NCI-H1694 (cell line): ENCODE data around the gene SUDS3.
A peak's percentile ranks its signal among the peaks of the same experiment; 100 is the strongest.
"Not testable (repeated sequence)": the region's sequence is repeated elsewhere in the genome, so short reads cannot be mapped to it uniquely, and the experiment has no call there.

Source experiments
- DNase-seq: peaks from one replicate; lab custom pipeline; 2025; lab: John Stamatoyannopoulos, UW

The SUDS3 gene, protein sequence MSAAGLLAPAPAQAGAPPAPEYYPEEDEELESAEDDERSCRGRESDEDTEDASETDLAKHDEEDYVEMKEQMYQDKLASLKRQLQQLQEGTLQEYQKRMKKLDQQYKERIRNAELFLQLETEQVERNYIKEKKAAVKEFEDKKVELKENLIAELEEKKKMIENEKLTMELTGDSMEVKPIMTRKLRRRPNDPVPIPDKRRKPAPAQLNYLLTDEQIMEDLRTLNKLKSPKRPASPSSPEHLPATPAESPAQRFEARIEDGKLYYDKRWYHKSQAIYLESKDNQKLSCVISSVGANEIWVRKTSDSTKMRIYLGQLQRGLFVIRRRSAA

DNA sequence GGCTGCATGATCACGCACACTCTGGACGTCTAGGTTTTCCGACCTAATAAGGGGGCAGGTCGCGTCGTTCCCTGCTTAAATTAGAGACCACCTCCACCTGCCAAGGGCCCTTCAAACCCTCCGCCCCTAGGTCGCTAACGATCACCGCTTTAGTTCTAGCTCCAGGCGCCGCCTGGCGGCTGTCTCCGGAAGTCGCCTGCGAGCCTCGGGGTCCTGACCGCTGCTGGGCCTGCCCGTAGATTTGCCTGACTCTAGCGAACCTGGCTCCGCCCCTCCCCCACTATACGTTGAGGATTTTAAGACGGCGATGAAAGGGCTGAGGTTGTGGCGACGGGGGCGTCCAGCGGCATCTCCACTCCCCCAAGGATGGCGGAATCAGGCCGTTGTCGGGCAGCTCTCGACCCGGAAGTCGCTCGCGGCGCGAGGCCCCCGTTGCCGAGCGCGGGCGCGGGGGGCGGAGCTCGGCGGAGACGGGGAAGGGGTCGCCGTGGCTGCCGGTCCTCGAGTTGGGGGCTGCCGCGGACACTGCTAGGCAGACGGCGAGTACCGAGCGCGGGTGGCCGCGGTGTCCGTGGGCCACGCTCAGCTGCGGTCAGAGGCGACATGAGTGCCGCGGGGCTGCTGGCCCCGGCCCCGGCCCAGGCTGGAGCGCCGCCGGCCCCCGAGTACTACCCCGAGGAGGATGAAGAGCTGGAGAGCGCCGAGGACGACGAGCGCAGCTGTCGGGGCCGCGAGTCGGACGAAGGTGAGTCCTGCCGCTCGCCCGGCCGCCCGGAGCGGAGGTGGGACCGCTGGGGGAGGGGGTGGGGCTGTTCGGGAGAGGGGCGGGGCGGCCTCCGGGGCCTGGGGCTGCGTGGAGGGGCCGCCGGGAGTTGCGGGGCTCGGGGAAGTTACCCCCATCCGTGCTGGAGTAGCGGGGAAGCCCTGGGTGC is at the start of gene SUDS3:
SUDS3 (plus strand) TSS at position 467 of the 932 bp plus-strand sequence; CDS start at position 604, 137 bp downstream.
- peak; percentile 67 for DNase-seq

DNA sequence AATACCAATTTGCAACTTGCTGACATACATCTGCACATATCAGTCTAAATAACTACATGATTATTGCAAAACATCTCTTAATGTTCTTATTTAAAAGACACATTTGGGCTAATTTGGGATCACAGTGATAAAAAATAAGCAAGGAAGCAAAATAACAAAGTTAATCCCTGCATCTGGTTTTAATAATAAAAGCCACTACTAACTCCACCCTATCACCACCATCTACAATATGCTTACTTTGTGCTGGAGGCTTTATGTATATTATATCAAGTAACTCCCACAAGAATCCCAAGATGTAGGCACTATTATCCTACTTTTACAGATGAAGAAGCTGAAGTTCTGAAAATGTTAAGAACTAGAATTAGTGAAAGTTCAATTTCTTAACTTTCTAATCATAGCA is 49.4 kb upstream of the SUDS3 start:
- no peak for DNase-seq

DNA sequence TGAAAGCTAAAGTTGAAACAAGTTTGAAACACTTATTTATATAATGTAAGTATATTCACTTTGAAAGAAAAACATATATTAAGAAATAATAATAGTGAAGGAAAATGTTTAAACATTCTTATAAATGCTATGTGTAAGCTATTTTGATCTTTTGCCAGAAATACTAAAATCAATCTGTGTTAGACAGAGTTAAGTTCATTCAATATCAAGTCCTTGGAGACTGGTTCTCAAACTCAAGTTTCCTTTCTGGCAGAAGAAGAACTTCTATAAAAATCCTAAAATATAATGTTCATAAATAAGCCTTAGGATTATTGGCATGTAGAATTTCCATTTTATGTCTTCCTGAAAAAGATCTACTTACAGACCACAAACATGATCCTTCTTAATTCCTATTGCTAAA is 49.0 kb upstream of the SUDS3 start:
- DNase-seq = no peak

DNA sequence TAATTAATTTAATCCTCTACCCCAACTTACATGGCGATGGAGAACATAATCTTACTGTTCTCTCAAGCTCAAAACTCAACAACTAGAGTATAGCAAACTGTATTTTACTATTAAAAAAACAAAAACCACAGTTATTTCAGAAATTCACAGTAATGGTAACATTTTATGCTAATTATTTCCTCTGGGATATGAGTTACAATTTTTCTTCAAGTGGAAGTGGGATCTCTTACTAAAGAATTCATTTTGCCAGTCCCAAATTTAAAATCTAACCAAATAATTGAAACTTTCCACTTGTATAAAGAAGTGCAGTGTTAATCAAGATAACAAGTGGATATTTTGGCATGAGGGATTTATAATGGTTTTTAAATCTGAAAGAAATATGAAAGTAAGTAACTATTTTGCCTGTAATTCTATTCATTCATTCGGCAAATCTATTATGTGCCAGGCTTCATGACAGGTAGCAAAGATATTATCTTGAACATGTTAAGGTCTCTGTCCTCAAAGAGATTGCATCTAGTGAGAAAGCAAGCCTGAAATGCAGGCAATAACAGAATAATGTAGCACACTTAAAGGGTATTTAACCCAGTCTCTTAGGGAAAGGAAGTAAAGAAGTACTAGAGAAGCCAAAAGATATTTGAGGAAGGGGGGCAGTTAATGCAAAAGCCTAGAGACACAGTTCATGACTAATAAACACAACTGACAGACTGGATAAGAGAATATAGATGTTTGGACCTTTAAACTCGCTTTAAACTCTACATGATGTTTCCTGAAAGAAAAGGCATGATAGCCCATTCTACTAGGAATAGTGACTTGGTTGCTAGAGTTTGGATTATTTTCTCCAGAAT is 47.6 kb upstream of the SUDS3 start:
- no peak for DNase-seq

DNA sequence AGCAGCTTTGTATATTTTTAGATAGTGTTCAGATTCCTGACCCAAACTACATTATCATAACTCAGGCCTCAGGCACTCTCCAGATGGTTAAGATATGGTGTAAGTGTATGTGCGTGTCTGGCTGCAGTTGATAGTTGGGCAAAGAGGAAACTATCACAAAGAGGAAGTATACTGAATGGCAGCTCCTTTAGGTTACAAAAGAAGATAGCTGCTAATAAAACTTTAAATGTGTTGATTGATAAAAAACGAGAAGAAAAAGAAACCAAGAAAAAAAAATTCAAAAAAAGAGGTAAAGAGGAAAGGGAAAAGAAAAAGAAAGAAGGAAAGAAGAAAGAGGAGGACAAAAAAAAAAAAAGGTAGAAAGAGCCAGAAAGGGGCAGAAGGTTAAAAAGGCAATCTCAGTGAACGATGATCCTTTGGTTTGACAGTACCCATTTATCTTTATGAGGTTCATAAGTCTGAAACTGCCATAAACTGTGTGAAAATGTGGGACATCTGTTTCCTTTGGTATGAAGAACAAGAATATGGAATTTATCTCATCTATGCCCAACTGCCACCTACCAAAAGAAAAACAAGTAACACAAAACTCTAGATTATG is 45.8 kb upstream of the SUDS3 start:
- no peak for DNase-seq

DNA sequence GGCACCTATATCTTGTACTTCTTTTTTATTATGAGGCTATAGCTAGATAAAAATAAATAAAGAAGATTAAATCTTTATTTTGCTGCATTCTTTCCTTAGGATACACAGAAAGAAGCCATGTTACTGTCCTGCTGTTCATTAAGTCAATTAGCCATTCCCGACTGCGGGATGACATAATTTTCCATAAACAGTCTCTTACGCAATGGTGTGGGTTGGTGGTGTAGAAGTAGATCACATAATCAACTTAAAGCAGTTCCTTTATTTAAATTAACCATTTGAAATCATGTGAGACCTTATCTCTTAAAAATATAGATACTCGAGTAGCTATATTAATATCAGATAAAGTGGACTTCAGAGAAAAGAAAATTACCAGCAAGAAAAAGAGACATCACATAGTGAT is 43.8 kb upstream of the SUDS3 start:
- DNase-seq = no peak

DNA sequence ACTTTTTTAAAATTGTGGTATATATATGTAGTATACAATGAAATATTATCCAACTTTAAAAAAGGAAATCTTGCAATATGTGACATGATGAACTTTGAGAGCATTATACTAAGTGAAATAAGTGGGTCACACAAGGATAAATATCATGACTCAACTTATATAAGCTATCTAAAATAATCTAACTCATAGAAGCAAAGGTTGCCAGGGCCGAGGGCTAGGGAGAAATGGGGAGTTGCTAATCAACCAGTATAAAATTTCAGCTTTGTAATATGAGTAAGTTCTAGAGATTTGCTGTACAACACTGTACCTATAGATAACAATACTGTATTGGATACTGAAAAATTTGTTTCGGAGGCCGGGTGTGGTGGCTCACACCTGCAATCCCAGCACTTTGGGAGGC is 42.1 kb upstream of the SUDS3 start:
- DNase-seq = no peak

DNA sequence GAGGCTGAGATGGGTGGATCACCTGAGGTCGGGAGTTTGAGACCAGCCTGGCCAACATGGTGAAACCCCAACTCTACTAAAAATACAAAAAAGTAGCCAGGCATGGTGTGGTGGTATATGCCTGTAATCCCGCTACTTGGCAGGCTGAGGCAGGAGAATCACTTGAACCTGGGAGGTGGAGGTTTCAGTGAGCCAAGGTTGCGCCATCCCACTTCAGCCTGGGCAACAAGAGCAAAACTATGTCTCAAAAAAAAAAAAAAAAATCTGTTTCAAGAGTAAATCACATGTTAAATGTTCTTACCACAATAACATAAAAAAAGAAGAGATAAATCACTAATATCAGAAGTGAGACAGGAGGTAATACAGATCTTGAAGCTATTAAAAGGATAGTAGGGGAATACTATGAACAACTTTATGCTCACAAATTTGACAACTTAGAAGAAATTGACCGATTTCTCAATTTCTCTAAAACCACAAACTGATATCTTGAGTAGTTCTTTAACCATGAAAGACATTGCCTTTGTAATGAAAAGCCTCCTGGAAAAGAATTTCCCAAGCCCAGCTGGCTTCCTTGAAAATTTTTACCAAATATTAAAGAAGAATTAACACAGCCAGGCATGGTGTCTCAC is 41.3 kb upstream of the SUDS3 start:
- no peak for DNase-seq

DNA sequence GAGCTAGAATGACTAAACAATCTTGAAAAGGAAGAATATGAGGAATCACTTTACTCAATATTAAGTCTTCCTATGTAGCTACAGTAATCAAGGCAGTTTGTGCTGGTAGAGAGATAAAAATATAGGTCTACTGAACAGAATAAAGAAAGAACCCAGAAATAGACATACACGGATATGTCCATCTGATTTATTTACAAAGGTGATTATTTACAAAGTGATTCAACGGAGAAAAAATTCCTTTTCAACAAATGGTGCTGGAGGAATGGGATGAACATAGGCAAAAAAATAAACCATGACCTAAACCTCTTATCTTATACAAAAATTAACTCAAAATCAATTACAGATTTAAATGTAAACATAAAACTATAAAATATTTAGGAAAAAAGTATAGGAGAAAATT is 40.2 kb upstream of the SUDS3 start:
- DNase-seq = no peak

DNA sequence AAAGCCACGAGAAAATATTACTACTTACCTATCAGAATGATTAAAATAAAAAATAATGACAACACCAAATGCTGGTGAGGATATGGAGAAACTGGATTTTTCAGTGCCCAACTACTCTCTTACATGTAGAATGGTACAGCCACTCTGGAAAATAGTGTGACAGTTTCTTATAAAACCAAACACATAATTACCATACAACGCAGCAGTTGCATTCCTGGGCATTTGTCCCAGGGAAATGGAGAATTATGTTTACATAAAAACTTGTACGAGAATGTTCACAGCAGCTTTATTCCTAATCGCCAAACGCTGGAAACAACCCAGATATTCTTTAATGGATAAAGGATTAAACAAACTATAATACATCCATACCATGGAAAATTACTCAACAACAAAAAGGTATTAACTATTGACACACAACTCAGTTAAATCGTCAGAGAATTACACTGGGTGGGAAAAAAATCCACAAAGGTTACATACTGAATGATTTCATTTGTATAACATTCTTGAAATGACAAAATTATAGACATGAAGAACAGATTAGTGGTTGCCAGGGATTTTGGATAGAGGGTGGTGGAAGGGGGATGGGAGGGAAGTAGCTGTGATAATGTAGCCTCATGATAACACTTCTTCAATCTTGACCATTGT is 39.0 kb upstream of the SUDS3 start:
- DNase-seq = no peak

DNA sequence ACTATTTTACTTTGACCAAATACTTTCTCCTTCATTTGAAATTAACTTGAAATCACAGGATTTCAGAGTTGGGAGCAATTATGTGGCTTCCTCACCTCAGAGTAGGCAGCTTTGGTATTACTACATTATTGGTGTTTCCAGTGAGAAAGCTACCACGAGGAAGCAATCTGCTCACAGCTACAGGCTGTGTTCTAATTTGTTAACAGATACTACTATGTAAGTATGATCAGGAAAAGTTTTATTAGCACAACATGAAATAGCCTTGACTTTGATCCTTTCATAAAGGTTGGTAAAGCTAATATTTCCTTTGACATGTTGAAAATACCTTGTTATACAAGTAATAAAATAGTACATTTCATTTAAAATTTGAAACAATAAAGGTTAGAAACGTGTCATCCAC is 34.3 kb upstream of the SUDS3 start:
- no peak for DNase-seq

DNA sequence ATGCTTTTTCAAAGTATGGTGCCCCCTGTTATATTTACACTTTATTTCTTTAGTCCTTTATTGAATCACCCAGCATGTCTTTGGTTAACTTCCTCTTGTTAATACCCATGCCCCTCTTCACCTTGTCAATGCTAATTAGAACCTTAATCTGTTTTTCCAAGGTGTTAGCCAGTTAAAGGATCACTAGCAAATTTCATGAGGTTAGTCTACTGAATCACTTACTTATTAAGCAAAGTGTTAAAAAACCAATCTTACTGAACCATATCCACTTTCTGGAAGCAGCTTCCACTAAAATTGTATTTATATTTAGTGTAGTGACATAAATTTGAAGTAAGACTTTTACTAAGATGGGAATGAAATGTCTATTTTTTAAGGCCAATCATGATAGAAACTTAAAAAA is 31.5 kb upstream of the SUDS3 start:
- DNase-seq = no peak

DNA sequence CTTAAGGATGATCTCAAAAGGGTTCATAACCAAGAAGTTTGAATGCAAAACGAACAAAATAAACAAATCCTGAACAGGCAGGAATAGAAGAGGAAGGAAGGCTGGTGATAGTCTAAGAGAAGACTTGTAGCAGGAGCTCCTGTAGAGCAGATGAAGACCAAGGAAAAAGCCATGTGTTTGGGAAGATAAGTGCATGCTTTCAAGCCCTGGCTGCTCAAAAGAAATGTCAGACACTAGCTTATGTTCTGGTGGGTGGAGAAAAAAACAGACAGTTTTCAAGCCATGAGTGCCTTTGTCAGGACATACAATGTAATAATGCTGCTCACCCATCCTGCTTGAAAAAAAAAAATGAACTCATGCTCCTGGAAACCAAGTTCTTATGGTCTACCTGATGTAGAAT is 31.0 kb upstream of the SUDS3 start:
- no peak for DNase-seq

DNA sequence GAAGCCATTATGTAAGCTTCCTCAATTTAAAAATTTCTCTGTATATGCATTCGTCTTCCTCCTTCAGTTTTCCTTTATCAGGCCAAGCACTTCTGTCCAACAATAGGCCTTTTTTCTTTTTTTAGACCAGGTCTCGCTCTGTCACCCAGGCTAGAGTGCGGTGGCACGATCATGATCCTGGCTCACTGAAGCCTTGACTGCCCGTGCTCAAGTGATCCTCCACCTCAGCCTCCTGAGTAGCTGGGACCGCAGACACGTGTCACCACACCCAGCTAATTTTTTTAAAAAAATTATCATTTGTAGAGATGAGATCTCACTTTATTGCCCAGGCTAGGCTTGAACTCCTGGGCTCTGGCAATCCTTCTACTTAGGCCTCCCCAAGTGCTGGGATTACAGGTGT is 29.5 kb upstream of the SUDS3 start:
- no peak for DNase-seq

DNA sequence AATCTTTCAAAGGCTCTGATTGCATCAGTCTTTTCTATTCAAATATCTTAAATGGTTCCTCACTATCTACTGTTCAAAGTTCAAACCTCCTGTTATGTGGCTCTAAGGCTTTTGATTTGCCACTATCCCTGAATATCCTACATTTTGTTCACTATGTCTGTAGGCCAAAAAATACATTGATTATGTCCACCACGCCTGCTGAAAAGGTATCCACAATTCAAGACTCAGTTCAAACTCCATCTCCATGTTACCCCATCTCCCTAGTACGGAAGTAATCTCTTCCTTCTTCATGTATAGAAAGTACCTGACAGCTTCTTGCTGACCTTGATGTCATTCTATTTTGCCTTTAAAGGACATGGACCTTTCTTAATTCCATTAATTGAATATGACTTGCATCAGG is 28.4 kb upstream of the SUDS3 start:
- DNase-seq = no peak

DNA sequence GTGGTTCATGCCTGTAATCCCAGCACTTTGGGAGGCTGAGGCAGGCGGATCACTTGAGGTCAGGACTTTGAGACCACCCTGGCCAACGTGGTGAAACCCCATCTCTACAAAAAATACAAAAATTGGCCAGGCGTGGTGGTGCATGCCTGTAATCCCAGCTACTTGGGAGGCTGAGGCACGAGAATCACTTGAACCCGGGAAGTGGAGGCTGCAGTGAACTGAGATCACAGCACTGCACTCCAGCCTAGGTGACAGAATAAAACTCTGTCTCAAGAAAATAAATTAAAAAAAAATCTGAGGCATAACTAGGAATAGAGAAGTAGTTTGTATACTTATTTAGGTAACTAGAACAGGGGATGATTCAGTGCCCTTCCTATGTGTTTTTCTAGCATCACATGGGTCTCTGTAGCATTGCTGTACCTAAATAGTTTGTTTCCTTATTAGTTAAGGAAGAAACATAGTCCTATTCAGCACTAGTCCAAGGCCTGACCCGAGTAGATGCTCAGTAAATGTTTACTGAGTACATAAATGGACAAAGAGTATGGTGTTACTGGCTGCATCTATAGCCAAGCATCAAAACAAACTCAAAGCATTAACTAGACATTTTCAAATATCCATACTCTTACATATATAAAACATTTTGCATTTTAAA is 25.3 kb upstream of the SUDS3 start:
- DNase-seq = no peak

DNA sequence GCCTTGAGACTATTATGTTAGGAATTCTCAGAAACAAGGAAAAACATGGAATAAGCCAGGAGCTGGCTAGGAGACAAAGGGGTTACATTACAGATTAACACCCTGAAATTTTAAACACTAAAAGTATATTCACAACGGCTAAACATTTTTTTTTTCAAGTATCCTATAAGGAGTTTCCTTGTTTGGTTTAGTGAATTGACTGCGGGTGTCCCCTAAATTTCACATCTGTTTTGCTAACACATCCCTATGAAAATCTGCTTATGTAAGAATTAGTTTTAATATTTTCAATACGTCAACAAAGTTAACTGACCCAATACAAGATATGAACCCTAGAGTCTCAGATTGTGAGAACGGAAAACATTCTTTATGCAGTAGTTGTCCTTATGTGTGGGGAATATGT is 22.6 kb upstream of the SUDS3 start:
- DNase-seq = no peak

DNA sequence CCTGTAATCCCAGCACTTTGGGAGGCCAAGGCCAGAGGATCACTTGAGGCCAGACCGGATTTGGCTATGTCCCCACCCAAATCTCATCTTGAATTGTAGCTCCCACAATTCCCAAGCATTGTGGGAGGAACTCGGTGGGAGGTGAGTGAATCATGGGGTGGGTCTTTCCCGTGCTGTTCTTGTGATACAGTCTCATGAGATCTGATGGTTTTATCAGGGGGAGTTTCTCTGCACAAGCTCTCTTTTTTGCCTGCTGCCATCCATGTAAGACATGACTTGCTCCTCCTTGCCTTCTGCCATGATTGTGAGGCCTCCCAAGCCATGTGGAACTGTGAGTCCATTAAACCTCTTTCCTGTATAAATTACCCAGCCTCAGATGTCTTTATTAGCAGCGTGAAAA is 21.9 kb upstream of the SUDS3 start:
- not testable (repeated sequence) for DNase-seq

DNA sequence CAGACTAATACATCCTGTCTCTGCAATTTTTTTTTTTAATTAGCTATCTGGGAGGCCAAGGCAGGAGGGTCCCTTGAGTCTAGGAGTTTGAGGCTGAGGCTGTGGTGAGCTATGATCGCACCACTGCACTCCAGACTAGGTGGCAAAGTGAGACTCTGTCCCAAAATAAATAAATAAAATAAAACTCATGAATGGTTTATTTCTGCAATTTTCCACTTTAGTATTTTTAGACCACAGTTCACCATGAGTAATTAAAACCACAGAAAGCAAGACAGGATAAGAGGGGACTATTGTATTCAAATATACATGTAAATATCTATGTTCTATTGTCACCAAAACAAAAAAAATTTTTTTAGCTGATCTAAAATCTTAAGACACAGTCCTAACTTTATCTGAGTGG is 21.5 kb upstream of the SUDS3 start:
- no peak for DNase-seq

DNA sequence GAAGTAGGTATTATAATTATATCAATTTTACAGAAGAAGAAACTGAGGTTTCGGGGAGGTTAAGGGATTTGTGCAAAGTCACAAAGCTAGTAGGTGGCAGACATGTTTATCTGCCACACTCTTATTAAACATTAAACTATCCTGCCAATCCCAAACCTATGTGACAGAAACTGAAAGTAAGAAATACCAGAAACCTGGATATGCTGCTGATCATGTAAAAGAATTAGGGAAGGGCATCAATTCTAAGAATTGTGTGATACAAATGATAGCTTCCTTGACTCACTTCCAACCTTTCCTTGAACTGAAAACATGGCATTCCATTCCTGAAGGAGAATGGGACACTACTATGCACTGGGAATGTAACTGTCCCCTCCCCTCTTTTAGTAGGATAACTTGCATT is 20.5 kb upstream of the SUDS3 start:
- DNase-seq = no peak
